Uterus (tissue), 4 donors: ENCODE measurements around the gene CLSTN3. TPM values are rescaled to one million over a fixed set of nuclear protein-coding genes. Genes with fewer than 3 reads are reported as not detected.

ENCODE experiments used
- DNase-seq, 2 donors: peaks; one replicate each; pipeline ENCODE4 v3.0.0-alpha.2; 2019 to 2020
- H3K27ac ChIP-seq, 2 donors: fragments of 200-600 bp; sonication (generic); 1 replicate in 1 of 2; 2 replicates in 1 of 2; pipeline ENCODE4 v1.5.1; 2016 to 2018
- H3K27me3 ChIP-seq, 2 donors: fragments of 200-600 bp; sonication (generic); one replicate each; pipeline ENCODE4 v1.5.1; 2018 to 2019; ENCODE audit warnings: control low read depth in 1 of 2
- H3K36me3 ChIP-seq, 2 donors: fragments of 200-600 bp; sonication (generic); one replicate each; pipeline ENCODE4 v1.5.1; 2019; ENCODE audit warnings: control low read depth in 1 of 2
- H3K4me1 ChIP-seq, 2 donors: fragments of 200-600 bp; sonication (generic); one replicate each; pipeline ENCODE4 v1.5.1; 2018 to 2019; ENCODE audit warnings: control low read depth in 1 of 2
- H3K4me3 ChIP-seq, 2 donors: fragments of 200-600 bp; sonication (generic); 1 replicate in 1 of 2; 2 replicates in 1 of 2; pipeline ENCODE4 v1.5.1; 2018 to 2019; ENCODE audit warnings: mild to moderate bottlenecking in 1 of 2
- H3K9me3 ChIP-seq, 2 donors: fragments of 200-600 bp; sonication (generic); one replicate each; pipeline ENCODE4 v1.5.1; 2019; ENCODE audit warnings: control low read depth in 1 of 2
- CTCF ChIP-seq, 4 experiments: fragments of 200-600 bp in 2 of 4; fragments of 450-650 bp in 2 of 4; sonication (generic) in 2 of 4; IDR thresholded peaks; one replicate each; pipeline ENCODE4 v1.5.1; 2016 to 2019; ENCODE audit warnings: antibody characterized with exemption in 4 of 4, mild to moderate bottlenecking in 2 of 4, moderate library complexity in 1 of 4
- POLR2A ChIP-seq, 2 donors: fragments of 450-650 bp; IDR thresholded peaks; one replicate each; pipeline ENCODE4 v1.6.1; 2016; ENCODE audit warnings: antibody characterized with exemption in 2 of 2, mild to moderate bottlenecking in 1 of 2, moderate library complexity in 1 of 2
- intact Hi-C: fragments of 100-400 bp; cut with DNase I; formaldehyde crosslinking; loops from one replicate; pipeline ENCODE4 v1.15.1; 2023; ENCODE audit warnings: low total_unique reads
- total RNA-seq, 4 donors: library from RNA; depleted of rRNA in 3 of 4; stranded (reverse); fragments of >200 nt in 3 of 4; gene quantifications; one replicate each; pipeline versions ENCODE4 v1.1.0 to v1.2.4, GENCODE V29; 2014 to 2023
- donor health status: DM: yes; HTN: yes; CAD: no.

CLSTN3 gene
- total RNA-seq, 4 donors from 2014 or later = 48.1 to 113 (median 94.7) TPM

- no peaks in the 10 kb centered on the region for H3K4me1 ChIP-seq
- H3K4me3 ChIP-seq = no peak overlapping the region
- intact Hi-C loops = no loop called here
- TF ChIP-seq CTCF (IDR thresholded peaks at IDR 0.05) (no peak), POLR2A (IDR thresholded peaks at IDR 0.05) (no peak)
- no peak for DNase-seq
- H3K36me3 ChIP-seq = no peaks in the 10 kb centered on the region
- H3K27ac ChIP-seq = no peak overlapping the region
- no peaks in the 10 kb centered on the region for H3K27me3 ChIP-seq
- H3K9me3 ChIP-seq = no peaks in the 10 kb centered on the region
Observed at GRCh38 chr12:7099290-7099996, 30.7 kb upstream of the CLSTN3 start.

GRCh38 chr12:7100239-7100638 lies 29.9 kb upstream of the CLSTN3 start:
- Histone ChIP-seq H3K9me3 (no peaks in the 10 kb centered on the region), H3K4me1 (no peaks in the 10 kb centered on the region), H3K4me3 (no peak overlapping the region), H3K27me3 (no peaks in the 10 kb centered on the region), H3K36me3 (no peaks in the 10 kb centered on the region), H3K27ac (no peak overlapping the region)
- TF ChIP-seq CTCF (IDR thresholded peaks at IDR 0.05) (no peak), POLR2A (IDR thresholded peaks at IDR 0.05) (no peak)
- DNase-seq = no peak
- intact Hi-C loops = no loop called here

GRCh38 chr12:7101047-7101693 lies 29.0 kb upstream of the CLSTN3 start:
- Histone ChIP-seq H3K4me3 (no peak overlapping the region), H3K27me3 (no peaks in the 10 kb centered on the region), H3K4me1 (no peaks in the 10 kb centered on the region), H3K9me3 (no peaks in the 10 kb centered on the region), H3K36me3 (no peaks in the 10 kb centered on the region), H3K27ac (peak overlapping the region; percentile 27 to 46)
- TF ChIP-seq POLR2A (IDR thresholded peaks at IDR 0.05) (no peak), CTCF (IDR thresholded peaks at IDR 0.05) (no peak)
- intact Hi-C loops = no loop called here
- DNase-seq = no peak

- no peak for DNase-seq
- TF ChIP-seq CTCF (IDR thresholded peaks at IDR 0.05) (no peak), POLR2A (IDR thresholded peaks at IDR 0.05) (no peak)
- H3K36me3 ChIP-seq = no peaks in the 10 kb centered on the region
- H3K4me3 ChIP-seq = no peak overlapping the region
- H3K27me3 ChIP-seq = no peaks in the 10 kb centered on the region
- peak overlapping the region; percentile 3 to 27 for H3K27ac ChIP-seq
- intact Hi-C loops = no loop called here
- no peaks in the 10 kb centered on the region for H3K4me1 ChIP-seq
- no peaks in the 10 kb centered on the region for H3K9me3 ChIP-seq
Observed at GRCh38 chr12:7101694-7102131, 28.5 kb upstream of the CLSTN3 start.

- H3K4me3 ChIP-seq = no peak overlapping the region
- no peaks in the 10 kb centered on the region for H3K9me3 ChIP-seq
- H3K36me3 ChIP-seq = no peaks in the 10 kb centered on the region
- no peak overlapping the region for H3K27ac ChIP-seq
- intact Hi-C loops = no loop called here
- TF ChIP-seq CTCF (IDR thresholded peaks at IDR 0.05) = no peak
- no peak for TF ChIP-seq POLR2A (IDR thresholded peaks at IDR 0.05)
- no peaks in the 10 kb centered on the region for H3K27me3 ChIP-seq
- H3K4me1 ChIP-seq = no peaks in the 10 kb centered on the region
- DNase-seq = no peak
Observed at GRCh38 chr12:7102582-7102981, 27.6 kb upstream of the CLSTN3 start.
